Measurements from ENCODE around the gene BSN.

GRCh38 chr3:49716169-49716568 lies 161.9 kb downstream of the BSN start:
- no peak for TF ChIP-seq CTCF (IDR thresholded peaks at IDR 0.05; ENCODE audit: extremely low read depth in 1 of 2, insufficient read depth in 1 of 2, low read depth in 1 of 2, low read length in 2 of 2)
- no peak for TF ChIP-seq POLR2AphosphoS5 (IDR thresholded peaks at IDR 0.05; ENCODE audit: insufficient read depth, low read depth, low read length)
- no peak for TF ChIP-seq POLR2A (IDR thresholded peaks at IDR 0.05; ENCODE audit: low read depth, low read length)
- TF ChIP-seq EZH2 (IDR thresholded peaks at IDR 0.05; ENCODE audit: borderline replicate concordance, low read depth, low read length, severe bottlenecking), result no peak
- no peak for TF ChIP-seq MAX (IDR thresholded peaks at IDR 0.05; ENCODE audit: insufficient read depth, insufficient read length)
- TF ChIP-seq GATA2 (IDR thresholded peaks at IDR 0.05; ENCODE audit: insufficient read depth, insufficient read length, low read depth, low read length), result no peak

All from endothelial cell of umbilical vein (primary cell).